T1000 (cell line): Measurements from ENCODE around the gene HOXA10.
A peak's percentile ranks its signal among the peaks of the same experiment; 100 is the strongest.

Experiments used
- DNase-seq: peaks from one replicate; lab custom pipeline; 2025; ENCODE audit warnings: mixed read lengths; lab: John Stamatoyannopoulos, UW

Gene HOXA10

DNA sequence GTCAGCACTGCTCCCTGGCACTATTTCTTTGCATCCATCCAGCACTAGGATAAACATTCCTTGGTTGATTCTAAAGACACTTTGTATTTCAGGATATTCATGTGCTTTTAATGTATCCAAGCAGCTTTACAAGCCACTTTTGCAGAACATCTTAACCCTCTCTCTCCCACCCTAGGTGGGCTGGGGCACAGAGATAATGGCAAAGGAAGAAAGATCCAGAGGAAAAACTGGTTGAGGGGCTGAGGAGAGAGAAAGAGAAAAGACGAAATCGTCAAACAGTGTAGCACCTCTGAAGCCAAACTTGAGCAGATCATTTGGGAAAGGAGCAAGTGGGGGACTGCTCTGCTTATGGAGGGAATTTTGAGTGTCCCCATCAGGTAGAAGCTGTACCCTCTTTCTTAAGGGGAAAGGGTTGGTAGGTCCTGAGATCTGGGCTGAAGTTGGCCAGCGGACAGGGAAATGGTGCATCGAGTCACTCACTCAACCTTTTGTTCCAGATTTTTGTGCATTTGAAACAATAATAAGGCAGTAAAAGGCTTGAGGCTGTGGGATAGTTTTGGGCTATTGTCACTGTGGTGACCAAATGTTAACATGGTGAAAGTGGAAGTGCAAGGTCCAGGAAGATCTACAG is 30.0 kb upstream of the HOXA10 start:
- no peak for DNase-seq

DNA sequence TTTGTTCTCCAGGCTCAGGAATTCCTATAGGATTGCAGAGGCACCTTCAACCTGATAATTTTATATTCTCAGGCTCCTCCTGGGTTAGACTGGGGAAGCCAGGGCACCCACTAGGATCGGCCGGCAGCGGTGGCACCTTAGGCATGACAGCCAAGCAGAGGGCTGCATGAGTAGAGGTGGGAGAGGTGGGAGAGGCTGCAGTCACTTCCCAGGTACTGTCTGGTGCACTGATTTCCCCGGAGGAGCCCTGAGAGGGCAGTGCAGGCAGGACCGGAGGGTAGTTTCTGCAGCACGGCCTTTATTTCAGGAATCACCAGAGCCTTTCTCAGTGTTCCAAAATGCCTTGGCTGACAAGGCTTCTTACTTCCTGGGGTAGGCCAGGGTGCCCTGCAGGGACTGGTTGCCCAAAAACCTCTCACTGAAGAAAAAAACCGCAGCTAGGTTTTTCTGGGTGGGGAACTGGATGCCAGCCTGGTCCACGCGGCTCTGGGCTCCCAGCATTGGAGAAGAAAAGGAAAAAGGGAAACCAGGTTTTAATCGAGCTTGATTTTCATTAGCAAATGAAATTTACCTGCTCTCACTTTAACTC is 29.3 kb upstream of the HOXA10 start:
- no peak for DNase-seq

DNA sequence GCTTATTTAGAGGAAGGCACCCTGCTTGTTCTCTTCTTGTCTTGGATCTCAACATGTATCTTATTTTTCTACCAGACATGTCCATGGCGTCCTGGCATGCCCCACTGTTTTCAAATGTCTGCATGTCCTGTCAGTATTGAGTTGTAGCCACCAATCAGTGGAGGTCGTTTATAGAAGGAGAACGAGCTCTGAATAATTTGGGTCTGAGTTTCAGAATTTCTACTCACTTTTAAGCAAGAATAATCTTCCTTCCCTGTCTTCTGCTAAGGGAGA is 28.7 kb upstream of the HOXA10 start:
- no peak for DNase-seq

DNA sequence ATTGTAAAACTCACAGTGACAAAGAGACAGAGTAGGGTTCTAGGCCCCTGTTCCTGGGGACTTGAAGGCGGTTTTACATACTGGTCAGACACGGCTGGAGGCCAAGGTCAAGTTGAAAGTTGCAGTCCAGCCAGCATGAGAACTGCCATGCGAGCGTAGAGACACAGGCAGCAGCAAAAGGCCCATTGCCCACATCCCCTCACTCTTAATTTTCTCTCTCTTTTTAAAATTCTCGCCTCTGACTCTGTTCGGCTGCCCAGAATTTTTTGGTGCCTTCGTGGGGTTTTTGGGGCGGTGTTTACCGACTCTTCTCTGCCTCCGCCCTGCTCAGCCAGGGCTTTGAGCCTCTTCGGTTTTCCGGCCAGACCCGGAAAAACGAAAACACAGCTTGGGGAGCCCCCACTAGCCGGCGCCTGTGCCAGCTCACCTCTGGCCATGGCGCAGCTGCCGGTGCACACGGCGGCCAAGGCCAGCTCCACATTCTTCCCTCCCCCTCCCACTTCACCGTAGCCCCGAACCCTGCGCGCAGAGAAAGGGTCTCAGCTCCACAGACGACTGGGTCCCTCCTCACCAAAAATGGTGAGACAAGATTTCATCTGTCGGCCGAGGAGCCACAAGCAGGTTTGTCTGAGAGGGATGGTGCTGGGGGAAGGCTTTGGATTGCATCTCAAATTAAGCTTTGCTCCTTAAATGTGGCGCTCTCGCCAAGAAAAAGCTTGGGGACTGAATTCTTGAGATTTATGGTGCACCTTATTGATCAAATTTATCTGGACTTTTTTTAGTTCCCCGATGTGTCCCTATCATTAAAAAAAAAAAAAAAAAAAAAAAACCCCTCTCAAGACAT is 28.1 kb upstream of the HOXA10 start:
- no peak for DNase-seq

DNA sequence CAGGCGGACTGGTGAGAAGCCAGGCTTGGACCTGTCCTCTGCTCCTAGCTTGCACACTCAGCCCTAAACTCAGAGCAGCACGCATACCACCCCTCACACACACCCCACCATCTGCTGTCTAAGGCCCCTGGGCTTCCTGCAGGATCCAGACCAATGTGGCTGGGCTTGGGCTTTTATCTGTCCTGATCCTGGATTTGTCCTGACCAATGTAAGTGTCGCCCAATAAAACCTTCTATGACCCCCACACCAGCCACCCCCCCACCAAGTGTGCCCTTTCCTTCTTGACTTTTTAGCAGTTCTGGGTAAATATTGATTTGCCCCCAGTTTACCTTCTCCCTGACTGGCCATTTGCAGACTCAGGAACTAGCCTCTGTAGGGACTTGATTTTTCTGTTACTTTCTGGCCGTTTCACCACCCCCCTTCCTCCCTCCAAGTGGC is 27.5 kb upstream of the HOXA10 start:
- DNase-seq, result no peak

DNA sequence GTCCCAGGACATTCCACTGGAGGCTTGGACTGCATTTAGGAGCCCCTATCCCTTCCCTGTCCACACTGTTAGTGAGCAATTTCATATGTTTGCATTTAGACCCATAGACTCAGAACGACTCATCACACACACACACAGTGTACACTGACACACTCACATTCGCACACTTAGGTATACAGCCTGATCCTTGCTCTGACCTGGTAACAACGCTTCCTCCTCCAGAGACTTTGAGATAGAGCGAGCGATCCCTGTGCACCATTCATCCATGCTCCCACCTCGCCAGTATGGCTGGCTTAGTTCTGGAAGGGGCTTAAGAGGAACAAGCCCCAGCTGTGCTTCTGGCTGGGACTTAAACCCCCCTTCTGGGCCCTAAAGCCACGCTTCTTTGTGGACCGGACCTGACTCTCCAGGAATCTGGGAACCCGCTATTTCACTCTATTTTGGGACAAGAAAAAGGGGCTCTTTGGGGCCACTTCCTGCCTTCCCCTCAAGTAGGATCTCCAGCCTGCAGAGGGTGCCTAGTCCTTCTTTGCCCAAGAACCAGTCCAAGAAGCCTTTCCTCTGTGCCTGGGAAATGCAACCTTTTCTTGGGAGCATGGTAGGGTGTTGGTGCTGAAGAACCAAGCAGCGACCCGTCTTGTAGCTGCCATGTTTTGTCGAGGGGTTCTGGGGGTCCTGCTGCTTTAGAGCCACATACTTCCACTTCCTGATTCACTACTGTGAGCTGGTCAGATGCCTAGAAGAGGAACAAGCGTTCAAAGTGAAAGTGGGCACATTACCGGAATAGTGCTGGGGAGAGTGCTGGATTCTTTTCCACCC is 26.9 kb upstream of the HOXA10 start:
- no peak for DNase-seq

DNA sequence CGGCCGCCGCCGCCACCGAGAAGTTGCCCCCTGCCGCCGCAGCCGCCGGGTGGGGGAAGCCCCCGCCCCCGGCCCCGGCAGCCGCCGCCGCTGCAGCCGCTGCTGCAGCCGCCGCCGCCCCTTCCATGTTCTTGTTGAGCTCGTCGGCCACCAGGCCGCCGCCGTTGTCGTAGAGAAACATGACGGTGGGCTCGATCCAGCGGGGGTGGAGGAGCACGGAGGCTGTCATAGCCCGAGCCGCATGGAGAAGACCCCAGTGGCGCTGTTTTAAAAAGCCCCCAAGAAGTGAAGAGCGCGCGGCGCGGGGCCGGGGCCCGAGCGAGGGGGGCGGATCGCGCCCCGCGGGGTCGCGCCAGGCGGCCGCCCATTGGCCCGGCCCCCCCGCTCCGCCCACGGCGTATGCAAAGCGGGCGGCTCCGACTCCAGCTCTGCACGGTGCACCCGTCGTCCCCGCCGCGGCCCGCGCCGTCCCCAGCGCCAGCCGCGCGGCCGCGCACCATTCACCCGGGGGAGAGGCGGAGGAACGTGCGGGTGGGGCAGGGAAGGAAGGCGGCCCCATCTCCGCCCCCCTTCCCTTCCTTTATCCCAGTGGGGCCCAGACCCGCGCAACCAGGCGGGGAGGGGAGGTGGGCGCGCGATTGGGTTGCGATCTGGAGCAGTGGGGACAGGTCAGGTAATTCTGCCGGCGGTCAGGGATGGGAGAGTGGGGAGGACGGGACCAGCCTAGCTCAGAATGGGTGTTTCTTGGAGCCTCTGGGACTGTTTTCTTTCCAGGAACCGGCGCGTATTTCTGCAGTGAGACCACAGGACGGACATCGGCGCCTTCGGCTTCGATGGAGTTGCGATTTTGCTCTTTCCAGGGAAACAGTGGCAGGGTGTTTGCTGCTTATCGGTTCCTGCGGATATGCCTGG is 26.0 kb upstream of the HOXA10 start, which contains the start of gene HOXA13:
TSS of gene HOXA13 (minus strand) at position 243 of the 912 bp plus-strand sequence. CDS start at position 229, 14 bp downstream.
- peak; percentile 52 for DNase-seq

DNA sequence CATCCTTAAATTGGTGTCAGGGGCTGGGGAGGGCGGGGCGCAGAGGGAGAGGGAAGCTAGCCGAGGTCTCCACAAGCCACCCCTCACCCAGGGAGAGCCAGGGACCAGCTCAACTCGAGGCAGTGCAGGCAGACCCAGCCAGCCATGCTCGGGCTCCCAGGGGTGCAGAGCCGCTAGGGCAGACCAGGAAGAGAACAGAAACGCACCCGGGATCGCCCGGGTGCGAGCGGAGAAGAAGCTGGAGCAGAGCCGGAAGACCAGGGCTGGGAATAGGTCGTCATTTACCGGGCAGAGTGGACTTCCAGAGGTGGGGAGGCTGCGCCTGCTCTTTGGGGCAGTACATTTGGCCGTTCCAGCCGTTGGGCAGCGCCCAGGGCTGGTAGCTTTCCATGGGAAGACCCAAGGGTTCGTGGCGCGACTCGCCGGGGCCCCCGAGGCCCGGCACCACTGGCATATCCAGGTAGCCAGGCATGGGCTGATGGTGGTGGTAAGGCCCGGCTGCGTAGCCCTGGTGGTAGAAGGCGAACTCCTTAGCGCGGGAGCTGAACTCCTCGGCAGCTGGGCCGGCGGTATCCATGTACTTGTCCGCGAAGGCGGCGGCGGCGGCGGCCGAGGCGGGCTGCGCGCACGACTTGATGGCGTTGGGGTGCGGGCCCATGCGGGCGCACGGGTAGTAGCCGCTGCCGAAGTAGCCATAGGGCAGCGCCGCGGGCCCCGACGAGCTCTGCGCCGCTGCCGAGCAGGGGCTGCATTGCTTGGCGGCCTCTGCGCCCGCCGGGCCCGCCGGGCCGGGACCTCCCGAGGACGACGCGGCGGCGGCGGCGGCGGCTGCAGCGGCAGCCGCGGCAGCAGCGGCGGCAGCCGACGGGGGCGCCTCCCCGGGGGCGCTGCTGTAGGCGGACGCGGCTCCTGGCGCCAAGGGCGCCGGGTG is 25.0 kb upstream of the HOXA10 start:
- DNase-seq, result peak; percentile 19

DNA sequence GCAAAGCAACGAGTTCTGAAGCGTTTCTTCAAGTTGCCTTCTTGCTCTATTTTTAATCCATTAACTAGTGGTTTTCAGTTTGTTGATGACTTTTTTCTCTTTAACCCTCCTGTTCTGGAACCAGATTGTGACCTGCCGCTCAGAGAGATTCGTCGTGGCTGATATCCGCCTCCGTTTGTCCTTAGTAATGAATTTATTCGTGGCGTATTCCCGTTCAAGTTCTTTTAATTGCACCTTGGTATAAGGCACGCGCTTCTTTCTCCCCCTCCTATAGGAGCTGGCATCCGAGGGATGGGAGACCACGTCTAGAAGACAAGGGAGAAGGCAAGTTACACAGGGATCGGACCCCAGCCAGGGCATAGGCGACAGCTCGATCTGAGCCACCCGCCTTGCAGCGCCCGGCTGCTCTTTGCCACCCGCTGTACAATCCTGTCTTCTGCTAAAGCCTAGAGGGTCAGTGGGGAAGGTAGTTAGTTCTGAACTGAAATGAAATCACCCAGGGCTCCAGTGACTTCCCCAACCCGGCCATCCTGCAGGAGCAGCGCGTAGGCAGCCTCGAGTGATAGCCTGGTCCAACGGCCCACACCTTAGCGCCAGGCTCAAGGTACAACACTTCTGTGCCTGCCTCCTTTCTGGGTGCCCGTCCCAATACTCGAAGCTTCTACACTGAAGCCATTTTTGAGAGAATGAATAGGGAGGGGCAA is 24.2 kb upstream of the HOXA10 start:
- no peak for DNase-seq

DNA sequence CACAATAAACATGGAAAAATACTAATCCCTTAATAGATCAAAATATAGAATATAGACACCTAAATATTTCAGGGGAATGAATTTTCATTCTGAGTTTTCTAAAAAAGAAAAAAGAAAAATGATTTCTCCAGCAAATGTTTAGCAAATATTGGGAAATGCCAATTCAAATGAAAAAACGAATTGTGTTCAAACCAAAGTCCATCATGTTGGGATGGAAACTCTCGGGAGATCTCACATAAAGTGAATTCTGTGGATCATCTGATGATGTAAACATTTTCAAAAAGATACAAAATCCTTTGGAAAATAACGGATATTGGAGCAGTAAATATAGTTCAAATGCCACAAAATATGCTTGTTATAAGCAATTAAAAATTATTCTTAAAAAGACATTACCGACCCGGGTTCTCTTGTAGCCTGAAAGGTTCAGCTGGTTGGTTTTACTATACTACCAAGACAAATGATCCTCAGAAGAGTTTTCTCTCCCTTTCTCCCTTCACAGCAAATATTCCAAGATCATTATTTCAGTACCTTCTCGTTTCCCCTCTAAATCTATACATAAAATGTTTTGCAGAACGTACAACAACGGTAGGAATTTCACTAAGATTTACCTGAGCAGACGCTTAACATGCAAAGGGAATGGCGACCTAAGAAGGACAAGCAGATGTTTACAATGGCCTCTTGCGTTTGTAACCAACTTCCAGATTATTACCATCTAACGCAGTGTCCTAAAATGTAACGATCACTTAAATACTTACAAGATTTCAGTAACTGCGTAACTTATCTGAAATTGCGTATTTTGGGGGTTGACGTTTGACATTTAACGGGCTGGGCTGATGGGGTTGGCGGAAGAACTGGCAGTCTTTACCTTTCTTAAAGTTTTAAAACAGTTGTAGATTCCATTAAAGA is 23.3 kb upstream of the HOXA10 start:
- no peak for DNase-seq

DNA sequence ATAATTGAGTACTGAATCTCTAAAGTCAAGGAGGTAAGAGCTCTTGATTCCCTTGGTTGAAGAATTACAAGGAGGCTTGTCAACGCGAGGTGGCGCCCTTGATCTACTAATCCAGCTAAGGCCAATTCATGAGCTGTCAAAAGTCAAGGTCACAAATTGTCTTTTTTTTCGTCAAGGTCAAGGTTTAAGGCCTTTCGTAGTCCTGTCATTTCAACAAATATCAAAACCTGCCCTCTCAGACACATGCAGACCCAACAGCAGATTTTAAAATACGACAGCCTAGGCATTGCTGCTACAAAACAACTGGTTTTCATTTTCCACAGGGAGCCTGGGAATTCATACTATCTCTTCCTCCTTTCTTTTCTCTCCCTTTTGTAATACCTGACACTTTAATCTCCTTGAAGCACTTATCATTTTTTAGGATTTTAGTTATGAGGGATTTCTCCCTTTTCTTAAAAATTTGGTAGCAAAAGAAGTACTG is 22.2 kb upstream of the HOXA10 start:
- peak; percentile 51 for DNase-seq

DNA sequence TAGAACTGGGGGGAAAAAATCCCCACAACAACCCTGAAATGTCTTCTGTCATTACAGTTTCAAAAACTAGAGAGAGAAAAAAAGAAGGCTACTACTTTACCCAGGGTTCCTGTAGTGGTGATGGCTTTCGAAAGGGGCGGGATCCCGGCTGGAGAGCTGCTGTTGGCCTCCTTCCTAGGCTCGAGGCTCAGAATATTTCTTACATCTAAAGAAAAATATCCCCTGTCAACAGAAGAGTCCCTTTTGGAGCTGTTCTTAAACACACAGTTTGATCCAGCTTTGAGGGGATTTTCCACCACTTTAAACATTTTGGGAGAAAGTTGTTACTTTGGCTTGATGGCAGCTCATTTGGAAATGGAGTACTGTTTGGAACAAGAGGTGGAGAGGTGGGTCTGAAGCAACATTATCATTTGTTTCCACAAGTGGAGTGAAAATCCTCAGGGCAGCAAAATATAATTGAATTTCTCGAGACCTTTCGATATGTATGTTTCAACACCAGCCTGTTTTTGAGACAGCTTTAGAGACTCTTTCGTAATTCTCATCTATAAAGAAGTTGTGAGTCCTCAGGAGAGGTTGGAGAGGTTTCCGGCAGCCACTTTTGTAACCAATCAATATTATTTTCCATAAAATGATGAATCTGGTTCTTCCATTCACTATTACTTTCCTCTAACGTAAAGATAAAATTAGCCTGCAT is 20.7 kb upstream of the HOXA10 start:
- no peak for DNase-seq

DNA sequence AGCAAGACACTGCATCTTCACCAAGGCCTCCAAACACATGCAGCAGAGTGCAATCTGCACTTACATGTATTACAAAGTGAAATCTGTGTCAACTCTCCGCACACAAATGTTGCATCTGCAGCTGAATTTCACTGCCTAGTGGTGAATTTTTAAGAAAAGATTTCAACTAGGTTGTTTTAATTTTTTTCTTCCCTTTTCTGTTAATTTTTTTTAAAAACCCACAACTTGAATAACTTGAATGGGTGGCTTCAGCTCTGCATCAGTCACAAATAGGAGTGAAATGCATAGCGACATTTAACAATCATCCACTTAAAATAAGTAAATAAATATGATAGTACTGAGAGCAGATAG is 19.9 kb upstream of the HOXA10 start:
- no peak for DNase-seq

DNA sequence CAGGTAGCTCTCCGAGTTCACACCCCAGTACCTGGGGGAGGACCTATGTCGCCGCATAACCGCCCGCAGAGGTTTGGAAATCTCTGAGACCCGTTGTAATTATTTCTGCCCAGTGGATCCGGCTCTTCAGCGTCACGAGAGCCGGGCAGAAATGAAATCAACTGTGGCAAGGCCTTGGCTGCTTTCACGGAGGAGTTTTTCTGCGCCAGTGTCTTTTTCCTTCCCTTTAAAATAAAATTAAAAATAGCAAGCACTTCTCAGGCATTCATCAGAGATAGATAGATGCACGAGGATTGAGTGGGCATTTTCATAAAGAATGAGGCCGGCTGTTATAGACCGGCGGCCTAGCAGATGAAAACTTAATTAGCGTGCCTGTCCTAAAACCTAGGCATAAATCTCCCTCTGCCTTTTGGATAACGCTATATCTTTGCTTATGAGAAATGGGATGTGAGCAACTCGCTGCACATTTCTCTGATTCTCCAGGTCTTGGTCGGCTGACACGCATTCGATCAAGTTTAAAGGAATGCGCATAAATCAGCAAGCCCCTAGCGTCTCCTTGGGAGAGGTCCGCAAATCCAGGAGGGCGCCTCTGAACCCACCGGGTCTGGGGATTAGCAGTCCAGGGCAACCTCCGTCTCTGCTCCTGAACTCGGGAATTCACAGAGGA is 19.3 kb upstream of the HOXA10 start:
- DNase-seq, result no peak

DNA sequence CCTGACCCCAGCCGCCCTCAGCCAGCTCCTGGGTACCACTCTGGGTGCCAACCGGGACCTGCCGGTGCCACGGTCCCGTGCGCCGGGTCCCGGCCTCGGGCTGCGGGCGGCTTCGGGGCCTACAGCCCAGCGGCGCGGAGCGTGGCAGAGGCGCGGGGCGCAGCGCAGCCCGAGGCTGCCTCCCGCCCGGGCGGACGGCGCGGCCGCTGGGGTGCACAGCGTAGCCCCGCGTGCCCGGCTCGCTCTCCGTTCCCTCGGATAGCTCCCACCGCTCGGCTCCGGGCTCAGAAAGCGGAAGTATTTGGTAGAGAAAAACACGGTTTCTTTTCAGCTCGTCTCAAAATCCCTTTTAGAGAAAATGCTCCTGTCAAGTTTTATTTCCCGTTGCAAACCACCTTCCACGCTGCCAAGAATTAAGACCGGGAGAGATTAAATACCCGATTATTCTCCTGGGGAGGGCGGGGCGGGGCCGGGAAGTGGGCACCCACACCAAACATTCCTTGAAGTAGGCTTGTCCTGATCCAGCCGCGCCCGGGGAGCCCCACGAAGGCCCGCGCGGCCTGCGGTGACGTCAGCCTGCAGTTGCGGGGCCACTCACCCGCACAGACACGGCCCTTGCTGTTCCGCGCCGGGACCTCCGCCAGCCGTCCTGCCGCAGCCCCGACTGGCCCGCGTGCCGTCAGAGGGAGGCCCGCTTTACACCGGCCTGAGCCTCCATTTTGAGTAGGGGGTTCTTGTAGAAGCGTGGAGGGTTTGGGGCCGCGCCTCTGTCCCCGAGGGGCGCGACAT is 18.6 kb upstream of the HOXA10 start:
- no peak for DNase-seq

DNA sequence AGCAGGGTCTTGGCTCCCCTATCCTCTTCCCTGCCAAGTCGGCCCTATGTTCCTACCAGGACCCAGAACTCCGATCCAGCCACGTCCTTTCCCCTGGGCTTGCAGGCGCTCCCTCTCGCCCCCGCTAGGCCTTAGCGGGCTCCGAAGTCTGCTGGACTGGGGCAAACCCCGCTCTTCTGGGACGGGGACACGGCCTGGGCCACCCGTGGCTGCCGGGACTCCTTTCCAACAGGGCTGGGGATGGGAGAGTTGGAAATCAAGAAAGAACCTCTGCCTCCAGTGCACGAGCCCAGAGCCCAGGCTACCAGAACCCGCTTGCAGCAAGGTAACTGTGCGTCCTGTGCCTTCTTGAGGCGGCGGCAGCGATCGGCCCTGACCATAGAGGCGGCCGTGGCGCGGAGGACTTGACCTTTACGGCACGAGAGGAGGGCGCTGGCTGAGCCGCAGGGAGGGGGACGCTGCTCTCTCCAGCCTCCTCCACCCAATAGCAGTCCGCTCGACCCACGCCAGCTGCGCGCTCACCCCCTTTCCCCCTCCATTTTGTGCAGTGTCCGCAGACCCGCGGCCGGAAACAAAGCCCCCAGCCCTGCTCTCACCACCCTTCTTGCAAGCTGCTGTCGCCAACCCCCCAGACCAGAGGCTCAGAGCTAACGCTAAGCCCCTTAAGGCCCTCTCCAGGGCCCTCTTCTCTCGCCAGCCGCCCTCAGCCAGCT is 17.9 kb upstream of the HOXA10 start:
- no peak for DNase-seq
